Activated naive CD8-positive, alpha-beta T cell treated with anti-CD3 and anti-CD28 coated beads, Interleukin-2, amount 50 U/mL, for 24 hours (primary cell): ENCODE measurements around the gene SLC7A14.

Source experiments
- ATAC-seq: fragments of 150-1000 bp; cut with Tn5 transposase; one replicate; pipeline ENCODE4 v1.10.0; 2021
- DNase-seq: peaks from one replicate; pipeline ENCODE4 v3.0.0; 2021
- H3K27ac Mint-ChIP-seq: one replicate; pipeline ENCODE4 v1.8.0; 2021; ENCODE audit warnings: mild to moderate bottlenecking, mixed read lengths
- H3K27me3 Mint-ChIP-seq: one replicate; pipeline ENCODE4 v1.8.0; 2021; ENCODE audit warnings: mixed read lengths
- H3K36me3 Mint-ChIP-seq: one replicate; pipeline ENCODE4 v1.8.0; 2021; ENCODE audit warnings: low read depth, mixed read lengths
- H3K4me1 Mint-ChIP-seq: one replicate; pipeline ENCODE4 v1.8.0; 2021; ENCODE audit warnings: mixed read lengths
- H3K4me3 Mint-ChIP-seq: one replicate; pipeline ENCODE4 v1.8.0; 2021; ENCODE audit warnings: mild to moderate bottlenecking, moderate library complexity, mixed read lengths
- H3K9me3 Mint-ChIP-seq: one replicate; pipeline ENCODE4 v1.8.0; 2021; ENCODE audit warnings: mixed read lengths

Gene SLC7A14

DNA sequence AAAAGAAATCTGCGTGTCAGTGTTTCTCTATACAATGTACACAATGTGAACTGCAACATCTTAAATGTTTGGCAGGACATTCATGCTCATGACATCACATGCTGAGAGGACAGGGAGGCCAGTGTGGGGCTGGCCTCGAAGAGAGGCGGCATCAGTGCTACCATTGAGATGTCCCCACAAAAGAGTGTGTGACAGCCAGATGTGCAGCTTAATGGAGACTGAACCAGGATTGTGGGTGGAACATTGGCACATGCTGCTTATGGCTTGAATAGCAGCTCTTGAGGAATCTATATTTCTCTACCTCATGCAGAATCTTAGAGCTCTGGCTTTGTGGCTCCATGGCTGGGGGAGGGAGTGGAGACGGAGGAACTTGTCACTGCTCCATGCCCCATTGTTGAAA lies 148.7 kb downstream of the SLC7A14 start:
- H3K9me3 Mint-ChIP-seq, result no peaks in the 10 kb centered on the region
- H3K4me3 Mint-ChIP-seq, result no peak overlapping the region
- no peaks in the 10 kb centered on the region for H3K36me3 Mint-ChIP-seq
- DNase-seq (no peak), ATAC-seq (peak; percentile 17)
- H3K27ac Mint-ChIP-seq, result no peak overlapping the region
- H3K27me3 Mint-ChIP-seq, result peaks cover 8% of the 10 kb centered on the region
- peaks cover 26% of the 10 kb centered on the region for H3K4me1 Mint-ChIP-seq

DNA sequence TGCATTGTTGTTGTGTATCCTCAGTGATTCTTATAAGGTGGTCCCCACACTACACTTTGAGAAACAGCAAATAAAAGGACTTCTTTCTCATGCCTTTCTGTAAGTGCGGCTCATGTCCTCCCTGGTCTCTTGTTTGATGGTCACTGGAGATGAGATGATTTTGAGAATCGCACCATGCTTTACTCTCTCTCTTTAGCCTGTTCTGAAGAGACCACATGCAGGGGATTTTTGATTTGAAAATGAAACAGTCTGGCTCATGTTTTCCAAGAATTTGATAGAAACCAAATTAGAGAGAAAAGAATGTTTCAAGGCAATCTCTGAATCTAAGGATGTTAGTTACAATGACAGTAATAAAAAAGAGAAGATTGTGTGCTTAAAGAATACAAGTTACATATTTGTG lies 149.2 kb downstream of the SLC7A14 start:
- no peaks in the 10 kb centered on the region for H3K36me3 Mint-ChIP-seq
- DNase-seq, result no peak
- no peak overlapping the region for H3K4me3 Mint-ChIP-seq
- H3K27me3 Mint-ChIP-seq, result peaks cover 8% of the 10 kb centered on the region
- no peaks in the 10 kb centered on the region for H3K9me3 Mint-ChIP-seq
- peak; percentile 51 for ATAC-seq
- H3K4me1 Mint-ChIP-seq, result peaks cover 25% of the 10 kb centered on the region
- no peak overlapping the region for H3K27ac Mint-ChIP-seq

DNA sequence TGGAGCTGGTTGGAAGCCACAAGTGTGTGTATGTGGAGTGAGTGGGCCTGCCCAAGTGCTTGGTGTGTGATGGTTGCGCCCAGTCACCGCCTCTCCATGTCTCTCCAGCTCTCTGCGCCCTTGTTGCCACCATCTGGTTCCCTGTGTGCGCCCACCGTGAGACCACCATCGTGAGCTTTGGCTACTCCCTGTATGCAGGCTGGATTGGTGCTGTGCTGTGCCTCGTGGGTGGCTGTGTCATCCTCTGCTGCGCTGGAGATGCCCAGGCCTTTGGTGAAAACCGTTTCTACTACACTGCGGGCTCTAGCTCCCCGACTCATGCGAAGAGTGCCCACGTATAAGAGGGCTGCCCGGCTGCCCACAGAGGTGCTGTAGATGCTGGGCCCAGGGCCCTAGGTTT lies 153.5 kb downstream of the SLC7A14 start:
- H3K4me3 Mint-ChIP-seq, result no peak overlapping the region
- H3K27me3 Mint-ChIP-seq, result peaks cover 7% of the 10 kb centered on the region
- no peaks in the 10 kb centered on the region for H3K36me3 Mint-ChIP-seq
- H3K27ac Mint-ChIP-seq, result no peak overlapping the region
- DNase-seq (no peak), ATAC-seq (no peak)
- peaks cover 26% of the 10 kb centered on the region for H3K4me1 Mint-ChIP-seq
- H3K9me3 Mint-ChIP-seq, result no peaks in the 10 kb centered on the region

DNA sequence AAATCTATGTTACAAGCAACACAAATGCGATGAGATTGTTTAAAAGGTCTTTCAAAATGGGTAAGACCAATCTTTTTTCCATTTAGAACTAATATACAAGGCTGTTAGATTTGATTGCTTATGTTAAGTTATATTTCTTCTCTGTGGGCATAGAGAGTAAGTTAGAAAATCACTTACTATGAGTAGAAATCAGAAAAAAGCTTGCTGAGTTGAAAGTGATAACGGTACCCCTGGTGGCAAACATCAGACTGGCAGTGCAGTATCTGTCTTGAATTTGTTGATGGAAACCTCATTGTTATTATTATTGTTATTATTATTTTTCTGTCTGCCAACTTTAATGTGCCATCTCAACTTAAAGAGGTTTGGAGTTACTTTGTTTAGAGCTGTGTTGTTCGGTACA lies 154.8 kb downstream of the SLC7A14 start:
- DNase-seq (no peak), ATAC-seq (no peak)
- Mint-ChIP-seq H3K4me3 (no peak overlapping the region), H3K4me1 (peaks cover 17% of the 10 kb centered on the region), H3K27ac (no peak overlapping the region), H3K36me3 (no peaks in the 10 kb centered on the region), H3K9me3 (no peaks in the 10 kb centered on the region), H3K27me3 (peaks cover 4% of the 10 kb centered on the region)

DNA sequence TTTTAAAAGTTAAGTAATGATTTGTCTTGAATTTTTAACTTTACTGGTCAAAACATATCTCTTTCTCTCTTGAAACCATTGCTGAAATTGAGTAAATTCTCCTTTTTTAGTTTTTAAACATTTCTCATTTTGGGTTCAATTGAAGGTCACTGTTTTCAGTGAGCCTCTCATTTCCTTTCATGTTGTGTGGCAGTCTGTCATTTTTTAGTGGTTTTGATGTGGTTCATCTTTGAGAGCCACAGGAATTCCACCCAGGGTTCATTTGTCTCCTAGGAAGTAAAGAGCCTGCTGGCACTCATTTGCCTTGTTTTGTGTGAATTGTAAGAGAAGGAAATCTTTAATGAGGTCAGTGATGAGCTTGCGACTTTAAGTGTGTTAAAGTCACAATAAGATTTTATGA lies 156.8 kb downstream of the SLC7A14 start:
- DNase-seq (no peak), ATAC-seq (no peak)
- Mint-ChIP-seq H3K36me3 (no peaks in the 10 kb centered on the region), H3K4me1 (peaks cover 17% of the 10 kb centered on the region), H3K27ac (no peak overlapping the region), H3K27me3 (peaks cover 4% of the 10 kb centered on the region), H3K4me3 (no peak overlapping the region), H3K9me3 (no peaks in the 10 kb centered on the region)

DNA sequence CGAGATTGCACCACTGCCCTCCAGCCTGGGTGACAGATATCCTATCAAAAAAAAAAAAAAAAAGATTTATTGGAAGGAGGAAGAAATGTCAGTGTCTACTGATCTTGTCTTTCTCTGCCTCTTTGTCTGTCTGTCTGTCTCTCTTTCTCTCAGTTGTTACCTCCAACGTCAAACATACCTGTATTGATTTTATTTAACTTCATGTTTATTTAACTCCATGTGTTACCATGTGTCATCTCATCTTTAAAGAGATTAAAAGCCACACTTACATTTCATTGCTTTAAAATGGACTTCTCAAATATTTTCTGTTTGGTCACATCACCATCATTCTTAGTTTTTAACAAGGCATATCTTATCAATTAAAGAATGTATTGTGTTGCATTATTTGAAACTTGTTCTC lies 157.8 kb downstream of the SLC7A14 start:
- DNase-seq, result no peak
- no peaks in the 10 kb centered on the region for H3K9me3 Mint-ChIP-seq
- peaks cover 17% of the 10 kb centered on the region for H3K4me1 Mint-ChIP-seq
- peaks cover 7% of the 10 kb centered on the region for H3K27me3 Mint-ChIP-seq
- no peak overlapping the region for H3K27ac Mint-ChIP-seq
- no peak for ATAC-seq
- no peaks in the 10 kb centered on the region for H3K36me3 Mint-ChIP-seq
- no peak overlapping the region for H3K4me3 Mint-ChIP-seq

DNA sequence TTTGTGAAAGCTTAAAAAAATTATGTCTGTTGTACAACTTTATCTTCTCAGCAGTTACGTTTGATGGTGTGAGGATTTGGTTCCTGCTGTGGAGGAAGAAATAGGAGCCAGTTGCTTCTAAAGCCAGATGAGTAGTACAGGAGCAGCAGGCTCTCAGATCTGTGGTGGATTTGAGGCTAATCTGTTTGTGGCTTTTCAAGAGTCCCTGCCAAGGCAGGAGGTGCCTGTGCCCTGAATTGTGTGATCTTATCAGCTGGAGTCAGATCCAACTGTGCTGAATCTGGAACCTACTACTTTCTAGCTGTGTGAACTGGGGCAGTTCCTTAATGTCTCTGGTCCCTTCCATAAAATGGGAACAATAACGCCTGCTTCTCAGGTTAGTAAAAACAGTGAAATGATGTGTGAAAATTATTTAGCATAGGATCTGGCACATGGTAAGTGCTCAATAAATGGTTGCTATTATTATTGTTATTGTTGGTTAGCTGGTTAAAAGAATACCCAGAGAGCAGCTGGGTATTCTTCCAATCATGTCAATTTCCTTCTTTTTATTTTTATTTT lies 159.6 kb downstream of the SLC7A14 start:
- H3K36me3 Mint-ChIP-seq, result no peaks in the 10 kb centered on the region
- no peaks in the 10 kb centered on the region for H3K9me3 Mint-ChIP-seq
- ATAC-seq (peak; percentile 49), DNase-seq (no peak)
- H3K27ac Mint-ChIP-seq, result no peak overlapping the region
- H3K4me3 Mint-ChIP-seq, result no peak overlapping the region
- peaks cover 17% of the 10 kb centered on the region for H3K4me1 Mint-ChIP-seq
- peaks cover 14% of the 10 kb centered on the region for H3K27me3 Mint-ChIP-seq

DNA sequence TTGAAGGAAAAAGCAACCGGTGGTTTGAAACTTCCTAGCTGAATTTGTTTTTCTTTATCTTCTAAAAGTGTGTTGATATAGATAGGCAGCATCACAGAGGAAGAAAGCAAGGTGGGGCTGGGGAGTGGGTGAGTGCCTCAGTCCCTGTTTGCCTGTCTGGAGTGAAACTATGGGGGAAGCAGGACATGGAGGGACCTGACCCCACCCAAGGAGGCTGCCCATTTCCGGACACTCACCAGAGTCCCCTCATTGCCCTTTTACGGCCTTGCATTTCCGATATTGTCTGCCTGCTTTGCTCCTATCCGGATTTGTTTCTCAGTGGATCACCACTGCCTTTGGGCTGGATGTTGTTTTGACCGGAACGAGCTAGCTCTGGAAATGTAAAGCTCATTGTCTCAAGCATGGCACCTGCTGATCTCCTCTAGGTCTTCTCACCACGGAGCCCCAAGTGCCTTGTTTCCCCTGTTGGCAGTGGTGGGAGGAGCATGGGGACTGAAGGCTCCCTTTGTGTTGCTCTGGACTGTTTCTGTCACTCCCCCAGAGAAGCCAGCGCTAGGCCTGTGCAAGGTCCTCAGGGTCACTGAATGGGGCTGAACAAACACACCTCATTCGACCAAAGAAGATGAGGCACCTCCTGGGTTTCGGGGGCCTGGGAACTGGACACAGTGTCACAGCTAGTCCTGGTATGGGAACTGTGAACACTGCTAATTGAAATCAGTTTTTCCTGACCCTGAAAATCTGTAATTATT lies 160.2 kb downstream of the SLC7A14 start:
- H3K27ac Mint-ChIP-seq, result no peak overlapping the region
- no peaks in the 10 kb centered on the region for H3K9me3 Mint-ChIP-seq
- H3K4me3 Mint-ChIP-seq, result no peak overlapping the region
- ATAC-seq, result no peak
- peaks cover 14% of the 10 kb centered on the region for H3K27me3 Mint-ChIP-seq
- no peaks in the 10 kb centered on the region for H3K36me3 Mint-ChIP-seq
- DNase-seq, result no peak
- H3K4me1 Mint-ChIP-seq, result peaks cover 17% of the 10 kb centered on the region

DNA sequence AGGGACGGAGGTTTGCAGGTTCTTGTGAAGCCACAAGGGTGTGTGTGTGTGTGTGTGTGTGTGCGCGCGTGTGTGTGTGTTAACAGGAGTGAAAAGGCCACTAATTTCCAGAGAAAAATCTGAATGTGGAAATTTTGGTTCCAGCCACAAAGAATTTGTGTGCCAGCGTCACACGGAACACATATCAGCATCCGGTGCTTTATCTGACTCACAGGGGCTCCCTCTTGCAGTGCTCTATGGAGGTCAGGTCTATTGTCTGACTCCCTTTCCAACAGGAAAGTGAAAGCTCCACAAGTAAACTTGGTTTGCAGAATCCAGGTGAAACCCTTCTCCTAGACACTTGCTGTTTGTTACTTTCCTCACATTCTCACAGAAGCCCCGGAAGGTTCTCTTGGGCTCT lies 161.0 kb downstream of the SLC7A14 start:
- ATAC-seq (no peak), DNase-seq (no peak)
- no peaks in the 10 kb centered on the region for H3K9me3 Mint-ChIP-seq
- H3K27ac Mint-ChIP-seq, result no peak overlapping the region
- H3K4me3 Mint-ChIP-seq, result no peak overlapping the region
- H3K4me1 Mint-ChIP-seq, result peaks cover 21% of the 10 kb centered on the region
- H3K27me3 Mint-ChIP-seq, result peaks cover 21% of the 10 kb centered on the region
- no peaks in the 10 kb centered on the region for H3K36me3 Mint-ChIP-seq

DNA sequence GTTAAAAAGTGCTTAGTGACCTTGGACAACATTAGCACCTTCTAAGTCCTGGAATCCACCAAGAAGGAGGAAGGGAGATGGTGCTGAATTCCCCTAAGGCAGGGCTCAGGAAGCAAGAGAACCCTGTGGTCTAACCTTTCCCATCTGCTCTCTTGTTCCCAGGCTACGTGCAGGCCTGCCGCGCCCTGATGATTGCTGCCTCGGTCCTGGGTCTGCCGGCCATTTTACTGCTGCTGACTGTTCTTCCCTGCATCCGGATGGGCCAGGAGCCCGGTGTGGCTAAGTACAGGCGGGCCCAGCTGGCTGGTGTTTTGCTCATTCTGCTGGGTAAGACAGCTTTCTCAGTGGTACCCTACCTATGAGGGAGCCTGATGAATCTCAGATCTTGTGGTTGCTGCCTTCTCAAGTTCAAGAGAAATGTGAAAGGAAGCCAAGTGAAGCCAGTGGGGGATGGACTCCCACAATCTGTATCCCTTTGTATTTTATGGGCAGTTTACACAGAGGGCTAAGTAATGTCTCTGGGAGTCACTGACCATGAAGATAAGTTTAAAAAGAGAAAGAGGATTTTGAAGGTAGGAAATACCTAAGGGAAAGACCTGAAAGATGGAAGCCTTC lies 162.8 kb downstream of the SLC7A14 start:
- DNase-seq, result no peak
- Mint-ChIP-seq H3K27me3 (peaks cover 29% of the 10 kb centered on the region), H3K4me3 (no peak overlapping the region), H3K36me3 (no peaks in the 10 kb centered on the region), H3K27ac (no peak overlapping the region), H3K9me3 (no peaks in the 10 kb centered on the region), H3K4me1 (peaks cover 12% of the 10 kb centered on the region)
- ATAC-seq, result no peak

DNA sequence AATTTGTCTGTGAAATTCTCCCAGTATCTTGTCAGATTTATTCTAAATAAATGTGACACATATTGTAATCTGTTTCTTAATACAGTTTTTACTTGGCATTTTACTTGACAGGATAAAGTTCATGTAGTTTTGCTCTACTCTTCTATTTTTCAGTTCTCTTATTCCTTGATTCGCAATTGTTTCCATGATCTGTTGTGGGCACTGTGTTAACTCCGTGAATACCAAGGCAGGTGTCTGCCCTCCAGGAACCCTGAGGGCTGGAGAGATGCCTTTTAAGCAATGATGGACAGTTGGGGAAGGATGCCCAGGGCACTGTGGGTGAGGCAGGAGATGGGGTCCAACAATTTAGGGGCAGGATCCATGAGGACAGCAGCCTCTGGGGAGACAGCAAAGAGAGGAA lies 164.1 kb downstream of the SLC7A14 start:
- Mint-ChIP-seq H3K4me3 (no peak overlapping the region), H3K27me3 (peaks cover 38% of the 10 kb centered on the region), H3K36me3 (no peaks in the 10 kb centered on the region), H3K27ac (no peak overlapping the region), H3K9me3 (no peaks in the 10 kb centered on the region), H3K4me1 (peaks cover 11% of the 10 kb centered on the region)
- DNase-seq (no peak), ATAC-seq (no peak)

DNA sequence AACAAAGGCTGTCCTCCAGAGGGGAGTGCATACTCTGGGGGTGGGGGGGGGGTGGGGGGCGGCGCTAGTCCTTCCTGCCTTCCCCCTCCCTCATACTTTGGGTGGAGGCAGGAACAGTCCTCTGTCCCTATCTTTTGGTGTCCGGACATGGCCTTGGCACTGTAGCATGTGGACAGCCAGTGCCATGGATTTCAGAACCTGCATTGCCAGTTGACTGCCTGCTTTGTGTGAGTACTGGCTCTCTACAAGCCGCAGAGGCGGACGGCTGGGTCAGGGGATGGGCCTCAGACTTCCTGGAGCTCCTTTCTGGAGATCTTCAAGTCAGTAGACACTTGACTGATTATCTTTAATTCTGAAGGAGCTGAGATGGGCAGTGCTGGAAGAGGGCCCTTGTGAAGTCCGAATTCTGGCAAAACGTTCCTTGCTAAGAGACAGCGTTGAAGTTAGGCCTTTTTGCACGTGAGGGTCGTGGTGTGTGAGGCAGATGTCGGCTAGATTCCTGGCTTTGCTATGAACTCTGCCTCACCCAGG lies 164.7 kb downstream of the SLC7A14 start:
- H3K27me3 Mint-ChIP-seq, result peaks cover 42% of the 10 kb centered on the region
- H3K36me3 Mint-ChIP-seq, result no peaks in the 10 kb centered on the region
- no peak overlapping the region for H3K27ac Mint-ChIP-seq
- H3K4me3 Mint-ChIP-seq, result no peak overlapping the region
- ATAC-seq, result no peak
- H3K9me3 Mint-ChIP-seq, result no peaks in the 10 kb centered on the region
- no peak for DNase-seq
- H3K4me1 Mint-ChIP-seq, result peaks cover 11% of the 10 kb centered on the region

DNA sequence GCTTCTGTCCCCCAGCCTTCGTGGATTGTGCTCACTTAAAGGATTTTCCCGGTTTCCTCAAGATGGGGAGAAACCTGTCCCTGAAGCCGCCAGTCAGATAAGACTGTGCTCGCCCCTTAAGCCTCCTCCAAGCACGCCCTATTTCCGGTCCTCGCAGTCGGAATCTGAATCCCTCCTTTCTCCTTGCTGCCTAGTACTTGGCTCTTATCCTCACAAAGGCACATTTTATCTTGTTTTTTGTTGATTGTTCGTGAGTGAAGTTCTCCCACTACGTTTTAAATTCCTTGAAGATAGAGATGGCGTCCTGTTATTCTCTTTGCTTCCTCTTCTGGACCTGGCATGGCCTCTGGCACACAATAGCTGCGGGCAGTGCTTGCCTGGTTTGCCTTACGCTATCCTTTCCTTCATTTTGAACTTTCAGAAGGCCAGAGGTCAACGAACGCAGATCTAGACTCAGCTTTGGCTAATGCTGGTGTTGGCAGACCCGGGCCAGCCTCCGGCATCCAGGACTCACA lies 165.5 kb downstream of the SLC7A14 start:
- DNase-seq (no peak), ATAC-seq (no peak)
- H3K27me3 Mint-ChIP-seq, result peaks cover 42% of the 10 kb centered on the region

DNA sequence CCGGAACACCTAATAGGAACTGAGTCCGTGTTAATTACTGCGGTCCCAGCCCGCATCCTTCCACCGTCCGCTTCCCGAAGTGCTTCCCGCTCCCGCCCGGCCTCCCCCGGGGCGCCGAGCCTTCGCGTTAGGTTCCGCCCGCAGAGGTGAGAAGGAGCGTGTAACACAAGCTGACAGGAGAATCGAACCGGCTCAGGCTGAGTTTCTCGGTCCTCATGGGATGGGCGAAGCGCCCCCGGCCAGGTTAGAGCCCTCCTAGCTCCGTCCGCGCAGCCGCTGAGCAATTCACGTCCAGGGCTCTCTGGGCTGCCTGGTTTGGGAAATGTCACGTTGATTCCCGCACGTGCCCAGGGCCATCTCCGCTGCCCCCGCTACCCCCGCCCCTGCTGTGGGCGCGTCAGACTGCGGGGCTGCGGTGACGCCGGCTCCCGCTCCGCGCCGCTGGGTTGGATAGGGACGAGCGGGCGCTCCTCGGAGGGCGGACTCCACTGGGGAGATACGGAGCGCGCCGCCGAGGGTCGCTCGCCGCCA lies 166.3 kb downstream of the SLC7A14 start:
- Mint-ChIP-seq H3K4me3 (no peak overlapping the region), H3K27me3 (peaks cover 42% of the 10 kb centered on the region), H3K27ac (no peak overlapping the region), H3K4me1 (peaks cover 11% of the 10 kb centered on the region), H3K9me3 (no peaks in the 10 kb centered on the region), H3K36me3 (no peaks in the 10 kb centered on the region)
- peak; percentile 11 for ATAC-seq
- DNase-seq, result no peak

More for the DNA sequence above, 165.5 kb downstream of the SLC7A14 start:
- no peaks in the 10 kb centered on the region for H3K9me3 Mint-ChIP-seq
- H3K36me3 Mint-ChIP-seq, result no peaks in the 10 kb centered on the region
- no peak overlapping the region for H3K27ac Mint-ChIP-seq
- H3K4me1 Mint-ChIP-seq, result peaks cover 11% of the 10 kb centered on the region
- H3K4me3 Mint-ChIP-seq, result no peak overlapping the region
